Keratinocyte (primary cell): ENCODE measurements around the gene ARHGAP8. TPM values are rescaled to one million over a fixed set of nuclear protein-coding genes. Genes with fewer than 3 reads are reported as not detected.

Source experiments
- DNase-seq: peaks from one replicate; pipeline ENCODE4 v3.0.0-alpha.2; 2011; ENCODE audit warnings: low read depth, missing footprints, low spot score
- FAIRE-seq: peaks from 2 replicates; lab custom pipeline; 2011; peaks lifted over from hg19 to GRCh38; lab: Jason Lieb, UNC
- H2AFZ ChIP-seq: 2 replicates; pipeline ENCODE4 v1.6.0; 2012; ENCODE audit warnings: low read length, control low read depth, inconsistent platforms; ENCODE audit not compliant: control insufficient read depth
- H3K27ac ChIP-seq: 2 replicates; pipeline ENCODE4 v1.5.1; 2011; ENCODE audit warnings: low read length; ENCODE audit not compliant: control insufficient read depth, insufficient read depth
- H3K27me3 ChIP-seq: 3 replicates; pipeline ENCODE4 v1.6.0; 2011; ENCODE audit warnings: low read length; ENCODE audit not compliant: control insufficient read depth, insufficient read depth; ENCODE audit errors: extremely low read depth
- H3K36me3 ChIP-seq, 2 experiments: 2 replicates in 1 of 2; 3 replicates in 1 of 2; pipeline ENCODE4 v1.5.1; 2011; ENCODE audit warnings: low read length in 2 of 2, mild to moderate bottlenecking in 1 of 2; ENCODE audit not compliant: control insufficient read depth in 2 of 2, insufficient read depth in 2 of 2; ENCODE audit errors: extremely low read depth in 1 of 2
- H3K4me1 ChIP-seq: 3 replicates; pipeline ENCODE4 v1.5.1; 2011; ENCODE audit warnings: low read length; ENCODE audit not compliant: control insufficient read depth, insufficient read depth; ENCODE audit errors: extremely low read depth
- H3K4me2 ChIP-seq: 3 replicates; pipeline ENCODE4 v1.6.0; 2011; ENCODE audit warnings: low read depth, low read length; ENCODE audit not compliant: control insufficient read depth, insufficient read depth; ENCODE audit errors: extremely low read depth
- H3K4me3 ChIP-seq, 3 experiments: fragments of 200-600 bp in 1 of 3; sonication (generic) in 1 of 3; 2 replicates in 2 of 3; 3 replicates in 1 of 3; pipeline ENCODE4 v1.5.1; 2011 to 2016; ENCODE audit warnings: low read length in 3 of 3, mild to moderate bottlenecking in 3 of 3, control low read depth in 2 of 3, inconsistent platforms in 1 of 3, low read depth in 1 of 3, mixed read lengths in 1 of 3, mixed run types in 1 of 3, moderate library complexity in 1 of 3; ENCODE audit not compliant: control insufficient read depth in 2 of 3, insufficient read depth in 2 of 3; ENCODE audit errors: extremely low read depth in 1 of 3
- H3K79me2 ChIP-seq: 2 replicates; pipeline ENCODE4 v1.6.0; 2012; ENCODE audit warnings: low read length; ENCODE audit not compliant: control insufficient read depth, insufficient read depth
- H3K9ac ChIP-seq: 3 replicates; pipeline ENCODE4 v1.6.0; 2011; ENCODE audit warnings: low read length; ENCODE audit not compliant: control insufficient read depth, insufficient read depth; ENCODE audit errors: extremely low read depth
- H3K9me1 ChIP-seq: 3 replicates; pipeline ENCODE4 v1.6.0; 2011; ENCODE audit warnings: low read length; ENCODE audit not compliant: control insufficient read depth, insufficient read depth; ENCODE audit errors: extremely low read depth
- H3K9me3 ChIP-seq: 2 replicates; pipeline ENCODE4 v1.5.1; 2012; ENCODE audit warnings: low read depth, low read length; ENCODE audit not compliant: control insufficient read depth
- H4K20me1 ChIP-seq: 3 replicates; pipeline ENCODE4 v1.6.0; 2011; ENCODE audit warnings: low read length; ENCODE audit not compliant: control insufficient read depth, insufficient read depth; ENCODE audit errors: extremely low read depth
- EZH2 ChIP-seq: IDR thresholded peaks from one replicate; pipeline ENCODE4 v1.6.1; 2012; ENCODE audit warnings: inconsistent platforms, mild to moderate bottlenecking, low read length, moderate library complexity
- dilution Hi-C: fragments of 300-500 bp; cut with MboI; formaldehyde crosslinking; loops from one replicate; pipeline ENCODE4 v1.7.0; 2020; ENCODE audit warnings: low sequenced_read_pairs; ENCODE audit not compliant: extremely low pct_ligation_motif_present
- polyA plus RNA-seq, 5 experiments: library from polyadenylated mRNA; depleted of rRNA in 3 of 5; stranded (reverse) in 3 of 5; stranded (forward) in 1 of 5; unstranded in 1 of 5; fragments of >200 nt; gene quantifications; 1 replicate in 1 of 5; 2 replicates in 3 of 5; 3 replicates in 1 of 5; pipeline versions ENCODE4 v1.2.1 to v1.2.3, GENCODE V29; 2011 to 2012; ENCODE audit warnings: missing spikeins in 2 of 5, low read depth in 1 of 5, low replicate concordance in 1 of 5
- TF ChIP-seq, protein P1 (sequence below), 3 experiments: IDR thresholded peaks in 1 of 3; conservative IDR thresholded peaks in 1 of 3; optimal IDR thresholded peaks in 1 of 3; 2 replicates in 2 of 3; 3 replicates in 1 of 3; pipeline versions ENCODE3 to v1.5.1; 2011; ENCODE audit warnings: low read length in 3 of 3, mild to moderate bottlenecking in 3 of 3, moderate library complexity in 2 of 3, control low read depth in 1 of 3, inconsistent platforms in 1 of 3; ENCODE audit not compliant: insufficient read depth in 2 of 3; ENCODE audit errors: extremely low read depth in 1 of 3

ARHGAP8 gene
- polyA plus RNA-seq, 1 donor (not counting 4 experiments of a cell fraction or from before 2014, with no cell fraction given), result 21.3 TPM

DNA sequence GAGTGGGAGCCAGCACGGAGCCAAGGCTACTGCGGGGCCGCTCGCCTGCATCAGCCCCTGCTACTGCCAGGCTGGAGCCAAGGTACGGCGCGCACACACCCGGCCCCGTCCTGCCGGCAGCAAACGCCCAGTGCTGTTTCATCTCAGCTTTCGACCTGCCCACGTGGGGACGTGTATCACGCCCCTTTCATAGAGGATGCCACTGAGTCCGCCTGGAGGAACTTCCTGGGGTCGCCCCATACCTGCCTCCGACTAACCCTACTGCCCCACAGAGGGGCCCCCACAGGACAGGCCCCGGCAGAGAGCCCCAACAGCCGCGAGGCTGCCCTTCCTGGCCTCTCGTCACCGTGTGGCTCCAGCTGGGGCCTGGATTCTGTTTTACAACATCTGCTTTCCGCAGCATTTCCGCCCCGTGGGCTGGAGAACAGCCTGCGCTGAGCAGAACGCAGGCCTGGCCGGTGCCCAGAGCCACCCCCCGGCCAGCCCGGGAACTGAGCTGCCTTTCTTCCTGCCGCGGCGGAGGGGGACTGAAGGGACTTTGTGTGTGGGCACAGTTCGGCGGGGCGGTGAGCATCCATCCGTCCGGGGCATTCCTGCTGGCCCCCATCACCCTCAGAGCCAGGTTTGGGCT, 22.9 kb upstream of the ARHGAP8 start:
- Histone ChIP-seq H3K9me3 (no peaks in the 10 kb centered on the region), H3K79me2 (no peaks in the 10 kb centered on the region), H3K9ac (no peak overlapping the region), H3K9me1 (no peaks in the 10 kb centered on the region), H3K27me3 (no peaks in the 10 kb centered on the region), H3K36me3 (peaks cover 7 to 28% of the 10 kb centered on the region in 2 experiments), H3K4me1 (no peaks in the 10 kb centered on the region), H2AFZ (no peak overlapping the region), H3K4me2 (no peak overlapping the region), H4K20me1 (no peaks in the 10 kb centered on the region), H3K27ac (no peak overlapping the region), H3K4me3 (no peak overlapping the region)
- DNase-seq, result no peak
- no peak for FAIRE-seq
- dilution Hi-C loops, result no loop called here
- no peak for TF ChIP-seq EZH2

DNA sequence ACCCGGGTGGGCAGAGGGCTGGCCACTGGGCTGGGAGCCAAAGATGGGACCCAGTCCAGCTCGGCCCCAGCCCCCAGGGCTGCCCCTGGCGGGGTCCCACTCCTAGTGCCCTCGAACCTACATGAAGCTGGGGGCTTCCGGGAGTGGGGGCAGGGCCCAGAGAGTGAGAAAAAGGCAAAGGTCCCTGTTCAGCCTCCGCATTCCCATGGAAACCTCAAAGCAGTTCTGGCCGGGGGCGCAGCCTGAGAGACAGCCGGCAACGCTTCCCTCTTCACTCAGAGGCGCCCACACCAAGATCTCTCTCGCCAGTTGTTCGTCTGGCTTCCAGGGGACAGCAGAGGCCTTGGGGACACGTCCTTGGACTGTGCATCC, 22.4 kb upstream of the ARHGAP8 start:
- Histone ChIP-seq H3K9me3 (no peaks in the 10 kb centered on the region), H3K4me3 (no peak overlapping the region), H4K20me1 (no peaks in the 10 kb centered on the region), H3K9ac (no peak overlapping the region), H3K27ac (no peak overlapping the region), H3K9me1 (no peaks in the 10 kb centered on the region), H3K4me1 (no peaks in the 10 kb centered on the region), H3K27me3 (no peaks in the 10 kb centered on the region), H3K36me3 (peaks cover 7 to 26% of the 10 kb centered on the region in 2 experiments), H3K79me2 (no peaks in the 10 kb centered on the region), H3K4me2 (no peak overlapping the region), H2AFZ (no peak overlapping the region)
- dilution Hi-C loops, result no loop called here
- FAIRE-seq, result no peak
- TF ChIP-seq EZH2, result no peak
- TF ChIP-seq, protein P1, sequence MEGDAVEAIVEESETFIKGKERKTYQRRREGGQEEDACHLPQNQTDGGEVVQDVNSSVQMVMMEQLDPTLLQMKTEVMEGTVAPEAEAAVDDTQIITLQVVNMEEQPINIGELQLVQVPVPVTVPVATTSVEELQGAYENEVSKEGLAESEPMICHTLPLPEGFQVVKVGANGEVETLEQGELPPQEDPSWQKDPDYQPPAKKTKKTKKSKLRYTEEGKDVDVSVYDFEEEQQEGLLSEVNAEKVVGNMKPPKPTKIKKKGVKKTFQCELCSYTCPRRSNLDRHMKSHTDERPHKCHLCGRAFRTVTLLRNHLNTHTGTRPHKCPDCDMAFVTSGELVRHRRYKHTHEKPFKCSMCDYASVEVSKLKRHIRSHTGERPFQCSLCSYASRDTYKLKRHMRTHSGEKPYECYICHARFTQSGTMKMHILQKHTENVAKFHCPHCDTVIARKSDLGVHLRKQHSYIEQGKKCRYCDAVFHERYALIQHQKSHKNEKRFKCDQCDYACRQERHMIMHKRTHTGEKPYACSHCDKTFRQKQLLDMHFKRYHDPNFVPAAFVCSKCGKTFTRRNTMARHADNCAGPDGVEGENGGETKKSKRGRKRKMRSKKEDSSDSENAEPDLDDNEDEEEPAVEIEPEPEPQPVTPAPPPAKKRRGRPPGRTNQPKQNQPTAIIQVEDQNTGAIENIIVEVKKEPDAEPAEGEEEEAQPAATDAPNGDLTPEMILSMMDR (optimal IDR thresholded peaks at IDR 0.05 in 1 of 3, IDR thresholded peaks at IDR 0.05 in 1 of 3, conservative IDR thresholded peaks at IDR 0.05 in 1 of 3; ENCODE audit: extremely low read depth in 1 of 3, insufficient read depth in 2 of 3, low read length in 3 of 3), result no peak
- DNase-seq, result no peak
